HEK293T (cell line): Measurements from ENCODE around the gene ABI1.

Experiments
- ARNT ChIP-seq: fragments of 450-650 bp; IDR thresholded peaks from 2 replicates; pipeline ENCODE4 v1.6.1; 2017; ENCODE audit warnings: mild to moderate bottlenecking
- BHLHE40 ChIP-seq: fragments of 450-650 bp; IDR thresholded peaks from 2 replicates; pipeline ENCODE4 v1.6.1; 2016; ENCODE audit warnings: mild to moderate bottlenecking, moderate library complexity, borderline replicate concordance
- FOXA1 ChIP-seq: fragments of 450-650 bp; IDR thresholded peaks from 2 replicates; pipeline ENCODE4 v1.6.1; 2016; ENCODE audit warnings: mild to moderate bottlenecking
- FOXK2 ChIP-seq: fragments of 450-650 bp; IDR thresholded peaks from 2 replicates; pipeline ENCODE4 v1.6.1; 2016; ENCODE audit warnings: mild to moderate bottlenecking
- FOXM1 ChIP-seq: fragments of 450-650 bp; IDR thresholded peaks from 2 replicates; pipeline ENCODE4 v1.6.1; 2017; ENCODE audit warnings: mild to moderate bottlenecking, borderline replicate concordance
- HDGF ChIP-seq: fragments of 450-650 bp; IDR thresholded peaks from 2 replicates; pipeline ENCODE4 v1.6.1; 2017; ENCODE audit warnings: antibody characterized with exemption, borderline replicate concordance
- L3MBTL2 ChIP-seq: fragments of 450-650 bp; conservative IDR thresholded peaks from 2 replicates; pipeline ENCODE4 v1.6.1; 2016; ENCODE audit warnings: mild to moderate bottlenecking
- LEF1 ChIP-seq: fragments of 450-650 bp; IDR thresholded peaks from 2 replicates; pipeline ENCODE4 v1.6.1; 2017; ENCODE audit warnings: mild to moderate bottlenecking, borderline replicate concordance
- NFRKB ChIP-seq: fragments of 450-650 bp; IDR thresholded peaks from 2 replicates; pipeline ENCODE4 v1.6.1; 2016; ENCODE audit warnings: mild to moderate bottlenecking, moderate library complexity
- SP1 ChIP-seq: fragments of 450-650 bp; IDR thresholded peaks from 2 replicates; pipeline ENCODE4 v1.6.1; 2017
- SUZ12 ChIP-seq: fragments of 450-650 bp; IDR thresholded peaks from 2 replicates; pipeline ENCODE4 v1.6.1; 2016; ENCODE audit warnings: mild to moderate bottlenecking
- TARDBP ChIP-seq: fragments of 450-650 bp; IDR thresholded peaks from 2 replicates; pipeline ENCODE4 v1.6.1; 2016
- ZNF384 ChIP-seq: fragments of 450-650 bp; IDR thresholded peaks from 2 replicates; pipeline ENCODE4 v1.6.1; 2016
- TF ChIP-seq, protein P1 (sequence below): fragments of 450-650 bp; IDR thresholded peaks from 2 replicates; pipeline ENCODE4 v1.6.1; 2016

- no peak for TF ChIP-seq NFRKB
- no peak for TF ChIP-seq L3MBTL2
- no peak for TF ChIP-seq ARNT
- no peak for TF ChIP-seq SP1
- TF ChIP-seq, protein P1, sequence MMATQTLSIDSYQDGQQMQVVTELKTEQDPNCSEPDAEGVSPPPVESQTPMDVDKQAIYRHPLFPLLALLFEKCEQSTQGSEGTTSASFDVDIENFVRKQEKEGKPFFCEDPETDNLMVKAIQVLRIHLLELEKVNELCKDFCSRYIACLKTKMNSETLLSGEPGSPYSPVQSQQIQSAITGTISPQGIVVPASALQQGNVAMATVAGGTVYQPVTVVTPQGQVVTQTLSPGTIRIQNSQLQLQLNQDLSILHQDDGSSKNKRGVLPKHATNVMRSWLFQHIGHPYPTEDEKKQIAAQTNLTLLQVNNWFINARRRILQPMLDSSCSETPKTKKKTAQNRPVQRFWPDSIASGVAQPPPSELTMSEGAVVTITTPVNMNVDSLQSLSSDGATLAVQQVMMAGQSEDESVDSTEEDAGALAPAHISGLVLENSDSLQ = no peak
- no peak for TF ChIP-seq BHLHE40
- no peak for TF ChIP-seq LEF1
- no peak for TF ChIP-seq SUZ12
- TF ChIP-seq FOXM1 = no peak
- TF ChIP-seq HDGF = no peak
- no peak for TF ChIP-seq TARDBP
- TF ChIP-seq FOXK2 = no peak
- TF ChIP-seq FOXA1 = no peak
- no peak for TF ChIP-seq ZNF384
Observed at GRCh38 chr10:26821699-26822570, 38.8 kb downstream of the ABI1 start.
